T-helper 17 cell (primary cell): Measurements from ENCODE around the gene ALDH7A1. TPM values are rescaled to one million over a fixed set of nuclear protein-coding genes. Genes with fewer than 3 reads are reported as not detected.

Experiments used
- ATAC-seq: fragments of 150-1000 bp; cut with Tn5 transposase; 2 replicates; pipeline ENCODE4 v1.10.0; 2021; ENCODE audit warnings: mild to moderate bottlenecking, moderate library complexity
- DNase-seq, 3 donors: peaks; one replicate each; pipeline versions ENCODE4 v3.0.0 to v3.0.0-alpha.2; 2020 to 2021
- H3K9me3 ChIP-seq: one replicate; pipeline ENCODE4 v1.7.0; 2013; ENCODE audit warnings: low read length, mild to moderate bottlenecking; ENCODE audit not compliant: control insufficient read depth, poor library complexity, severe bottlenecking
- H3K27ac Mint-ChIP-seq: one replicate; pipeline ENCODE4 v1.8.0; 2022; ENCODE audit warnings: mild to moderate bottlenecking, moderate library complexity, mixed read lengths
- H3K27me3 Mint-ChIP-seq: one replicate; pipeline ENCODE4 v1.8.0; 2022; ENCODE audit warnings: mixed read lengths
- H3K36me3 Mint-ChIP-seq: one replicate; pipeline ENCODE4 v1.8.0; 2022; ENCODE audit warnings: low read depth, mixed read lengths
- H3K4me1 Mint-ChIP-seq: one replicate; pipeline ENCODE4 v1.8.0; 2022; ENCODE audit warnings: mild to moderate bottlenecking, mixed read lengths
- H3K4me3 Mint-ChIP-seq: one replicate; pipeline ENCODE4 v1.8.0; 2022; ENCODE audit warnings: mild to moderate bottlenecking, moderate library complexity, mixed read lengths
- total RNA-seq, 4 donors: library from RNA in 2 of 4; stranded (reverse) in 2 of 4; gene quantifications; one replicate each; pipeline ENCODE4 v1.2.3 and lab custom pipeline; 2022 to 2026

ALDH7A1 gene
- total RNA-seq, 2 donors from 2014 or later = 0.91 to 2.1 TPM

GRCh38 chr5:126484253-126484652, 110.8 kb downstream of the ALDH7A1 start:
- ATAC-seq = no peak
- no peaks in the 10 kb centered on the region for H3K4me1 Mint-ChIP-seq

GRCh38 chr5:126483156-126483555, 111.9 kb downstream of the ALDH7A1 start:
- no peak overlapping the region for H3K4me3 Mint-ChIP-seq
- H3K4me1 Mint-ChIP-seq = no peaks in the 10 kb centered on the region
- ATAC-seq (no peak), DNase-seq (no peak)
- no peaks in the 10 kb centered on the region for H3K9me3 ChIP-seq
- H3K27me3 Mint-ChIP-seq = no peaks in the 10 kb centered on the region
- peaks cover 8% of the 10 kb centered on the region for H3K36me3 Mint-ChIP-seq
- H3K27ac Mint-ChIP-seq = no peak overlapping the region

More at GRCh38 chr5:126484253-126484652, 110.8 kb downstream of the ALDH7A1 start:
- H3K9me3 ChIP-seq = no peaks in the 10 kb centered on the region
- H3K27ac Mint-ChIP-seq = peak overlapping the region; percentile 8
- H3K27me3 Mint-ChIP-seq = no peaks in the 10 kb centered on the region
- H3K36me3 Mint-ChIP-seq = peaks cover 8% of the 10 kb centered on the region
- DNase-seq = no peak
- no peak overlapping the region for H3K4me3 Mint-ChIP-seq

GRCh38 chr5:126482591-126482990, 112.4 kb downstream of the ALDH7A1 start:
- no peaks in the 10 kb centered on the region for H3K4me1 Mint-ChIP-seq
- H3K27ac Mint-ChIP-seq = no peak overlapping the region
- H3K9me3 ChIP-seq = no peaks in the 10 kb centered on the region
- ATAC-seq (no peak), DNase-seq (no peak)
- no peak overlapping the region for H3K4me3 Mint-ChIP-seq
- H3K36me3 Mint-ChIP-seq = peaks cover 8% of the 10 kb centered on the region
- H3K27me3 Mint-ChIP-seq = no peaks in the 10 kb centered on the region

DNA sequence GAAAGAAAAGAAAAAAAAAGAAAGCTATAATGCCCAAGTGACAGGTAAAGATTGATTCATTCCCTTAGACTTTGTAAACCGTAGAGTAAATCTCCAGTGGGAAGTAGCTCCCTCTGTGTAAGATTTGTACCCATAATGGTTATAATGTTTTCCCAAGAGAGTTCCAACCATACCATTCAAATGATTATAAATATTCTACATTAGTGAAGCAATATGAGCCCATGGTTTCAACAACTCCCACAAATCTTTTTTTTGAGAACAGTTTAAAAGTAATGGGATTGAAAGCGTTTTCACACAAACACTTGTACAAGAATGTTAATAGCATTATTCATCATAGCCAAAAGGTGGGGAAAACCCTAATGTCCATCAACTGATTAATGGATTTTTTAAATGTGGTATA, 113.8 kb downstream of the ALDH7A1 start:
- H3K36me3 Mint-ChIP-seq = peaks cover 8% of the 10 kb centered on the region
- H3K4me1 Mint-ChIP-seq = no peaks in the 10 kb centered on the region
- no peaks in the 10 kb centered on the region for H3K27me3 Mint-ChIP-seq
- no peak overlapping the region for H3K27ac Mint-ChIP-seq
- DNase-seq = no peak
- no peak for ATAC-seq
- no peak overlapping the region for H3K4me3 Mint-ChIP-seq
- no peaks in the 10 kb centered on the region for H3K9me3 ChIP-seq

Other genes starting within 250 kb of the ALDH7A1 start
- 10 to 100 TPM in 1 of 2 donors, 1 to 10 TPM in 1; 8.3 to 11.7 TPM for gene GRAMD2B, start 171.8 kb downstream of the ALDH7A1 start, total RNA-seq
- gene PHAX, start 5.7 kb upstream of the ALDH7A1 start, total RNA-seq = 10 to 100 TPM; 20.8 to 26.4 TPM
- 10 to 100 TPM; 21.6 to 22.2 TPM for gene LMNB1, start 181.9 kb upstream of the ALDH7A1 start, total RNA-seq